DND-41 (cell line): ENCODE data around the gene CLEC3B.

ENCODE experiments used
- ATAC-seq: fragments of 200-7000 bp; cut with Tn5 transposase; 3 replicates; pipeline ENCODE4 v1.9.1; 2021; ENCODE audit warnings: low read depth; ENCODE audit not compliant: insufficient read depth
- DNase-seq: peaks from one replicate; pipeline ENCODE4 v3.0.0-alpha.2; 2020
- H2AFZ ChIP-seq: 2 replicates; pipeline ENCODE4 v1.6.0; 2012; ENCODE audit warnings: low read depth, low read length
- H3K27ac ChIP-seq: 2 replicates; pipeline ENCODE4 v1.5.1; 2012; ENCODE audit warnings: low read length, inconsistent platforms
- H3K27me3 ChIP-seq: fragments of 200-600 bp; sonication (generic); 2 replicates; pipeline ENCODE4 v1.6.0; 2012; ENCODE audit warnings: low read length, mild to moderate bottlenecking, inconsistent platforms; ENCODE audit not compliant: insufficient read depth, poor library complexity
- H3K36me3 ChIP-seq: 2 replicates; pipeline ENCODE4 v1.5.1; 2012; ENCODE audit warnings: low read length, inconsistent platforms; ENCODE audit not compliant: insufficient read depth
- H3K4me1 ChIP-seq: 2 replicates; pipeline ENCODE4 v1.5.1; 2012; ENCODE audit warnings: mild to moderate bottlenecking, low read length; ENCODE audit not compliant: insufficient read depth
- H3K4me2 ChIP-seq: 2 replicates; pipeline ENCODE4 v1.6.0; 2012; ENCODE audit warnings: mild to moderate bottlenecking, moderate library complexity, low read length, inconsistent platforms; ENCODE audit not compliant: insufficient read depth
- H3K4me3 ChIP-seq, 2 experiments: fragments of 200-600 bp in 1 of 2; shearing (Covaris generic) in 1 of 2; 2 replicates each; pipeline ENCODE4 v1.5.1; 2012 to 2016; ENCODE audit warnings: inconsistent platforms in 2 of 2, low read length in 2 of 2, mild to moderate bottlenecking in 2 of 2, low read depth in 1 of 2, moderate library complexity in 1 of 2
- H3K79me2 ChIP-seq: 2 replicates; pipeline ENCODE4 v1.6.0; 2012; ENCODE audit warnings: low read length, inconsistent platforms; ENCODE audit not compliant: insufficient read depth
- H3K9ac ChIP-seq: 2 replicates; pipeline ENCODE4 v1.6.0; 2012; ENCODE audit warnings: low read depth, mild to moderate bottlenecking, inconsistent platforms, low read length, moderate library complexity
- H3K9me3 ChIP-seq: 2 replicates; pipeline ENCODE4 v1.5.1; 2012; ENCODE audit warnings: low read length, moderate library complexity, mild to moderate bottlenecking, inconsistent platforms; ENCODE audit not compliant: insufficient read depth, severe bottlenecking
- H4K20me1 ChIP-seq: 2 replicates; pipeline ENCODE4 v1.6.0; 2012; ENCODE audit warnings: low read length; ENCODE audit not compliant: insufficient read depth
- CTCF ChIP-seq: IDR thresholded peaks from 2 replicates; pipeline ENCODE4 v1.5.1; 2012; ENCODE audit warnings: borderline replicate concordance, low read length, moderate library complexity, mild to moderate bottlenecking; ENCODE audit not compliant: poor library complexity, severe bottlenecking; ENCODE audit errors: extremely low read depth
- EZH2 ChIP-seq: IDR thresholded peaks from 3 replicates; pipeline ENCODE4 v1.6.1; 2012; ENCODE audit warnings: borderline replicate concordance, low read depth, mild to moderate bottlenecking, moderate library complexity, low read length, inconsistent platforms; ENCODE audit not compliant: severe bottlenecking

CLEC3B gene

GRCh38 chr3:44991326-44991725 lies 34.8 kb upstream of the CLEC3B start:
- ATAC-seq (peak; percentile 47), DNase-seq (no peak)
- Histone ChIP-seq H3K36me3 (peaks cover 46% of the 10 kb centered on the region), H3K4me2 (no peak overlapping the region), H3K4me1 (no peaks in the 10 kb centered on the region), H3K27ac (no peak overlapping the region), H3K9me3 (no peaks in the 10 kb centered on the region), H3K79me2 (peaks cover 7% of the 10 kb centered on the region; the same call in 1 of the 2 replicates), H3K27me3 (no peaks in the 10 kb centered on the region), H2AFZ (no peak overlapping the region), H3K4me3 (no peak overlapping the region), H3K9ac (no peak overlapping the region), H4K20me1 (no peaks in the 10 kb centered on the region; the same call in 1 of the 2 replicates)
- TF ChIP-seq CTCF (peak; percentile 2), EZH2 (no peak)

GRCh38 chr3:44992555-44993470 lies 33.3 kb upstream of the CLEC3B start:
- no peak overlapping the region for H3K9ac ChIP-seq
- H3K79me2 ChIP-seq: peaks cover 4% of the 10 kb centered on the region; the same call in 1 of the 2 replicates
- H3K27me3 ChIP-seq: no peaks in the 10 kb centered on the region
- no peak overlapping the region for H3K27ac ChIP-seq
- peak; percentile 78 for TF ChIP-seq CTCF
- TF ChIP-seq EZH2: no peak
- H3K4me3 ChIP-seq: no peak overlapping the region
- ATAC-seq (peak; percentile 74), DNase-seq (peak; percentile 40)
- no peak overlapping the region for H2AFZ ChIP-seq
- H3K36me3 ChIP-seq: peaks cover 60% of the 10 kb centered on the region
- no peaks in the 10 kb centered on the region for H3K9me3 ChIP-seq
- H4K20me1 ChIP-seq: no peaks in the 10 kb centered on the region; the same call in 1 of the 2 replicates
- H3K4me2 ChIP-seq: no peak overlapping the region
- no peaks in the 10 kb centered on the region for H3K4me1 ChIP-seq

GRCh38 chr3:44993471-44994205 lies 32.5 kb upstream of the CLEC3B start:
- no peaks in the 10 kb centered on the region; the same call in 1 of the 2 replicates for H4K20me1 ChIP-seq
- TF ChIP-seq EZH2 (no peak), CTCF (no peak)
- H3K4me3 ChIP-seq: no peak overlapping the region
- H3K9ac ChIP-seq: no peak overlapping the region
- no peak overlapping the region for H3K4me2 ChIP-seq
- no peak for DNase-seq
- no peaks in the 10 kb centered on the region for H3K4me1 ChIP-seq
- ATAC-seq: no peak
- no peaks in the 10 kb centered on the region for H3K79me2 ChIP-seq
- H3K36me3 ChIP-seq: peaks cover 68% of the 10 kb centered on the region
- H3K27ac ChIP-seq: no peak overlapping the region
- no peak overlapping the region for H2AFZ ChIP-seq
- H3K27me3 ChIP-seq: no peaks in the 10 kb centered on the region
- no peaks in the 10 kb centered on the region for H3K9me3 ChIP-seq
